Left lung (tissue), 14 donors: ENCODE data around the gene WIZ. TPM values are rescaled to one million over a fixed set of nuclear protein-coding genes. Genes with fewer than 3 reads are reported as not detected.

Experiments used
- ATAC-seq: fragments of 200-7000 bp; cut with Tn5 transposase; one replicate; pipeline ENCODE4 v1.9.1; 2020; ENCODE audit warnings: moderate library complexity
- DNase-seq, 4 donors: peaks; one replicate each; pipeline ENCODE4 v3.0.0-alpha.2; 2013 to 2020
- H3K27ac ChIP-seq, 2 donors: fragments of 200-600 bp; sonication (generic) in 1 of 2; one replicate each; pipeline versions ENCODE4 v1.5.0 to v1.8.0; 2020 to 2021
- H3K27me3 ChIP-seq, 2 donors: fragments of 200-600 bp; sonication (generic) in 1 of 2; one replicate each; pipeline versions ENCODE4 v1.5.0 to v1.8.0; 2020 to 2021
- H3K36me3 ChIP-seq, 2 donors: fragments of 200-600 bp; sonication (generic) in 1 of 2; one replicate each; pipeline versions ENCODE4 v1.5.0 to v1.8.0; 2020 to 2021
- H3K4me1 ChIP-seq, 2 donors: fragments of 200-600 bp; one replicate each; pipeline ENCODE4 v1.8.0; 2021
- H3K4me3 ChIP-seq, 2 donors: fragments of 200-600 bp; sonication (generic) in 1 of 2; one replicate each; pipeline versions ENCODE4 v1.5.0 to v1.8.0; 2020 to 2021; ENCODE audit warnings: mild to moderate bottlenecking in 1 of 2
- H3K9me3 ChIP-seq, 2 donors: fragments of 200-600 bp; sonication (generic) in 1 of 2; one replicate each; pipeline versions ENCODE4 v1.5.0 to v1.8.0; 2020 to 2021
- intact Hi-C, 2 donors: fragments of 100-400 bp; cut with DNase I; formaldehyde crosslinking; loops; one replicate each; pipeline versions ENCODE4 v1.11.2 to v1.14.2; 2022
- long read RNA-seq, 12 donors: library from polyadenylated mRNA in 2 of 12; unstranded in 2 of 12; transcript quantifications; one replicate each; pipeline ENCODE4 v2.0.0 and lab custom pipeline, GENCODE V29; 2019 to 2026
- polyA plus RNA-seq, 6 donors: library from polyadenylated mRNA; unstranded; fragments of 120-200 nt; gene quantifications; one replicate each; pipeline ENCODE4 v1.2.1, GENCODE V29; 2013; ENCODE audit not compliant: insufficient read length in 6 of 6
- total RNA-seq, 2 donors: library from RNA; stranded (reverse); fragmentation: NEBNext Ultra II Directional; extraction: Animal tissue kit (Norgen Biotek cat#: 25700); gene quantifications; one replicate each; pipeline ENCODE4 v1.2.1, GENCODE V29; 2021
- TF ChIP-seq, protein P1 (sequence below), 2 donors: fragments of 200-600 bp; sonication (generic) in 1 of 2; IDR thresholded peaks; one replicate each; pipeline versions ENCODE4 v1.5.0 to v1.8.0; 2021; ENCODE audit warnings: antibody characterized with exemption in 2 of 2
- donor health status: DM: no; HTN: yes; CAD: no.
- donor health status: DM: no; HTN: no; CAD: no.

The WIZ gene, protein sequence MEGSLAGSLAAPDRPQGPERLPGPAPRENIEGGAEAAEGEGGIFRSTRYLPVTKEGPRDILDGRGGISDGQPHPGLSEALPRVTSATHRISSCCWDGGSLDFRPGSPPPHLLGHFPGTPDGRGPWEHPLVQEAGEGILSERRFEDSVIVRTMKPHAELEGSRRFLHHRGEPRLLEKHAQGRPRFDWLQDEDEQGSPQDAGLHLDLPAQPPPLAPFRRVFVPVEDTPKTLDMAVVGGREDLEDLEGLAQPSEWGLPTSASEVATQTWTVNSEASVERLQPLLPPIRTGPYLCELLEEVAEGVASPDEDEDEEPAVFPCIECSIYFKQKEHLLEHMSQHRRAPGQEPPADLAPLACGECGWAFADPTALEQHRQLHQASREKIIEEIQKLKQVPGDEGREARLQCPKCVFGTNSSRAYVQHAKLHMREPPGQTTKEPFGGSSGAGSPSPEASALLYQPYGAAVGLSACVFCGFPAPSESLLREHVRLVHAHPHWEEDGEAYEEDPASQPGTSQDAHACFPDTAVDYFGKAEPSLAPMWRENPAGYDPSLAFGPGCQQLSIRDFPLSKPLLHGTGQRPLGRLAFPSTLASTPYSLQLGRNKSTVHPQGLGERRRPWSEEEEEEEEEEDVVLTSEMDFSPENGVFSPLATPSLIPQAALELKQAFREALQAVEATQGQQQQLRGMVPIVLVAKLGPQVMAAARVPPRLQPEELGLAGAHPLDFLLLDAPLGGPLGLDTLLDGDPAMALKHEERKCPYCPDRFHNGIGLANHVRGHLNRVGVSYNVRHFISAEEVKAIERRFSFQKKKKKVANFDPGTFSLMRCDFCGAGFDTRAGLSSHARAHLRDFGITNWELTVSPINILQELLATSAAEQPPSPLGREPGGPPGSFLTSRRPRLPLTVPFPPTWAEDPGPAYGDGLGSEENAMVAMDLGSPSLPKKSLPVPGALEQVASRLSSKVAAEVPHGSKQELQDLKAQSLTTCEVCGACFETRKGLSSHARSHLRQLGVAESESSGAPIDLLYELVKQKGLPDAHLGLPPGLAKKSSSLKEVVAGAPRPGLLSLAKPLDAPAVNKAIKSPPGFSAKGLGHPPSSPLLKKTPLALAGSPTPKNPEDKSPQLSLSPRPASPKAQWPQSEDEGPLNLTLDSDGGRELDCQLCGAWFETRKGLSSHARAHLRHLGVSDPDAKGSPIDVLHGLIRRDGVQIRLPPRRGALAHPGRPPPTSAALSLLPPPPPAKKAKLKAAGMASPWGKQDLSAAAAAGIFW (N-terminal part only)
- total RNA-seq (10 to 100 TPM; 31.0 to 36.2 TPM), polyA plus RNA-seq (10 to 100 TPM; 21.5 to 36.4 (median 27.5) TPM)
- long read RNA-seq, donor 1, partial matches to known transcripts = 18 of 20 reads
- long read RNA-seq, donor 1, other reads (novel, unspliced or antisense) = 0 of 20 reads
- long read RNA-seq, donor 2 = 0 reads
- long read RNA-seq, donor 3, full-length matches to known transcripts = 4 of 16 reads
- long read RNA-seq, donor 3, partial matches to known transcripts = 12 of 16 reads
- long read RNA-seq, donor 3, other reads (novel, unspliced or antisense) = 0 of 16 reads
- long read RNA-seq, donor 4, partial matches to known transcripts = 1 of 1 reads
- long read RNA-seq, donor 4, other reads (novel, unspliced or antisense) = 0 of 1 reads
- long read RNA-seq, donor 5, partial matches to known transcripts = 0 of 1 reads
- long read RNA-seq, donor 5, other reads (novel, unspliced or antisense) = 0 of 1 reads
- long read RNA-seq, donor 6, partial matches to known transcripts = 0 of 1 reads
- long read RNA-seq, donor 6, other reads (novel, unspliced or antisense) = 0 of 1 reads
- long read RNA-seq, donor 7, partial matches to known transcripts = 0 of 3 reads
- long read RNA-seq, donor 7, other reads (novel, unspliced or antisense) = 0 of 3 reads
- long read RNA-seq, donor 8, partial matches to known transcripts = 0 of 4 reads
- long read RNA-seq, donor 8, other reads (novel, unspliced or antisense) = 0 of 4 reads
- long read RNA-seq, donor 9 = 0 reads
- long read RNA-seq, donor 10 = 0 reads
- long read RNA-seq, donor 11 = 0 reads
- long read RNA-seq, donor 12, partial matches to known transcripts = 7 of 11 reads
- long read RNA-seq, donor 12, other reads (novel, unspliced or antisense) = 0 of 11 reads

DNA sequence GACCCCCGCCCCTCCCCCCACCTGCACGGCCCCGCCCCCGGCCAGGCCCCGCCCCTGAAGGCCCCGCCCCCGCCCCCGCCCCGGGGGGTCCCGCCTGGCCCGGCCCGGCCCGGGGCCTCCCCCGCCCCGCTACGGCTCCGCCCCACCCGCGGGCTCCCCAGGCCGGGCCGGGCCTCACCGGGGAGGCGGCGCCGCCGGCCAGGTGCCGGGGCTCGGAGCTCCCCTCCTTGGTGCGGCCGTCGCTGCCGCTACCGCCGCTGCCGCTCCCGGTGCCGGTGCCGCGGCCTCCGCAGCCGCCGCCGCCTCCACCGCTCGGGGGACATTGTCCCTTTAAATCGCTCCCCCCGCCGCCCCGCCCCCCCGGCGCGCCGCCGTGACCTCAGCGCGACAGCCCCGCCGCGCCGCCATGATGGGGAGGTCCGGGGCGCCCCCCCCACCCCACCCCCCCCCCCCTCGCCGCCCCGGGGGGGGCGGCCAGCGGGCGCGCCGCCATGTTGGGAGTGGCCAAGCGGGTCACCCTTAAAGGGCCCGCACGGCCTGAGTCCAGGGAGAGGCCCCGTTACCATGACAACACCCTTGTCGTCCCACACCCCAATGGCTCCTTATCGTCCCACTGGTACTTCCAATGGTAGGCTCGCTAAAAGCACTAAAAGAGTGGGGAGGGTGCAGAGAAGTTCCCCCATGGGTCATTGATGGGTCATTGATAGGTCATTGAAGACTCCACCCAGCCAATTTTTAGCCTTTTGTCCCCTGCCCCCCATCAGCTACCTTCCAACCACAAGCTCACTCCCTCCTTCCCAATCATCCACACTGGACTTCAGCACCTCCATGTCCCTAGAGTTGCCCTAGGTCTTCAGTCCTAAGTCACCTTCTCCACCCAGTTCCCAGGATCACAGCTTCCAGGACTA lies at the start of gene WIZ:
Gene WIZ (minus strand): TSS at position 337 of the 908 bp plus-strand sequence. CDS start 1,649 bp downstream, outside the sequence.
- H3K27me3 ChIP-seq = peaks cover 0 to 4% of the 10 kb centered on the region in 2 donors
- H3K27ac ChIP-seq = peak within 1 kb of the TSS in 1 of 2 donors; percentile 84
- no peaks in the 10 kb centered on the region for H3K9me3 ChIP-seq
- DNase-seq (peak; percentile 61 to 94 (median 77)), ATAC-seq (peak; percentile 36)
- TF ChIP-seq, protein P1, sequence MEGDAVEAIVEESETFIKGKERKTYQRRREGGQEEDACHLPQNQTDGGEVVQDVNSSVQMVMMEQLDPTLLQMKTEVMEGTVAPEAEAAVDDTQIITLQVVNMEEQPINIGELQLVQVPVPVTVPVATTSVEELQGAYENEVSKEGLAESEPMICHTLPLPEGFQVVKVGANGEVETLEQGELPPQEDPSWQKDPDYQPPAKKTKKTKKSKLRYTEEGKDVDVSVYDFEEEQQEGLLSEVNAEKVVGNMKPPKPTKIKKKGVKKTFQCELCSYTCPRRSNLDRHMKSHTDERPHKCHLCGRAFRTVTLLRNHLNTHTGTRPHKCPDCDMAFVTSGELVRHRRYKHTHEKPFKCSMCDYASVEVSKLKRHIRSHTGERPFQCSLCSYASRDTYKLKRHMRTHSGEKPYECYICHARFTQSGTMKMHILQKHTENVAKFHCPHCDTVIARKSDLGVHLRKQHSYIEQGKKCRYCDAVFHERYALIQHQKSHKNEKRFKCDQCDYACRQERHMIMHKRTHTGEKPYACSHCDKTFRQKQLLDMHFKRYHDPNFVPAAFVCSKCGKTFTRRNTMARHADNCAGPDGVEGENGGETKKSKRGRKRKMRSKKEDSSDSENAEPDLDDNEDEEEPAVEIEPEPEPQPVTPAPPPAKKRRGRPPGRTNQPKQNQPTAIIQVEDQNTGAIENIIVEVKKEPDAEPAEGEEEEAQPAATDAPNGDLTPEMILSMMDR (IDR thresholded peaks at IDR 0.05) = no peak
- peaks cover 0 to 25% of the 10 kb centered on the region in 2 donors for H3K36me3 ChIP-seq
- peaks cover 6% of the 10 kb centered on the region in 2 donors for H3K4me1 ChIP-seq
- peak within 1 kb of the TSS; percentile 54 to 60 for H3K4me3 ChIP-seq
- intact Hi-C loops = no loop called here

DNA sequence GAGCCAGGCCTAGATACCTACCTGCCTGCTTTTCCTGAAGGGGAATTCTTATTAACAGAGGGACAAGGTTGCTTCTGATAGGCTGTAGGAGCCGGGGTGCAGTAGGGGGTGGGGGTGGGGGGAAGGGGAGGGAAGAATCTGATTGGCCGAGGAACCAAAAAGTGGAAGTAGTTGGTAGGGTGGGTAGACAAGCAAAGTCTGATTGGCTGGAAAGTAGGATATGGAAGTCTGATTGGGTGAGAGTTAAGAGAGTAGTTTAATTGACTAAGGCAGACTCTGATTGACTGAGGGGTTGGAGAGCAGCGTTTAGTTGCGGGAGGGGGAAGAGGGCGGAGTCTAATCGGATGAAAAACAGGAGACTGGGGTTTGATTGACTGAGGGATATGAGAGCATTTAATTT lies 49.2 kb upstream of the WIZ start:
- no peaks in the 10 kb centered on the region for H3K9me3 ChIP-seq
- no peak for DNase-seq
- TF ChIP-seq, protein P1 (IDR thresholded peaks at IDR 0.05) = no peak
- H3K4me1 ChIP-seq = no peaks in the 10 kb centered on the region
- intact Hi-C loops = no loop called here
- H3K36me3 ChIP-seq = no peaks in the 10 kb centered on the region
- no peak for ATAC-seq
- H3K4me3 ChIP-seq = no peak overlapping the region
- peaks cover 0 to 36% of the 10 kb centered on the region in 2 donors for H3K27me3 ChIP-seq
- no peak overlapping the region for H3K27ac ChIP-seq

DNA sequence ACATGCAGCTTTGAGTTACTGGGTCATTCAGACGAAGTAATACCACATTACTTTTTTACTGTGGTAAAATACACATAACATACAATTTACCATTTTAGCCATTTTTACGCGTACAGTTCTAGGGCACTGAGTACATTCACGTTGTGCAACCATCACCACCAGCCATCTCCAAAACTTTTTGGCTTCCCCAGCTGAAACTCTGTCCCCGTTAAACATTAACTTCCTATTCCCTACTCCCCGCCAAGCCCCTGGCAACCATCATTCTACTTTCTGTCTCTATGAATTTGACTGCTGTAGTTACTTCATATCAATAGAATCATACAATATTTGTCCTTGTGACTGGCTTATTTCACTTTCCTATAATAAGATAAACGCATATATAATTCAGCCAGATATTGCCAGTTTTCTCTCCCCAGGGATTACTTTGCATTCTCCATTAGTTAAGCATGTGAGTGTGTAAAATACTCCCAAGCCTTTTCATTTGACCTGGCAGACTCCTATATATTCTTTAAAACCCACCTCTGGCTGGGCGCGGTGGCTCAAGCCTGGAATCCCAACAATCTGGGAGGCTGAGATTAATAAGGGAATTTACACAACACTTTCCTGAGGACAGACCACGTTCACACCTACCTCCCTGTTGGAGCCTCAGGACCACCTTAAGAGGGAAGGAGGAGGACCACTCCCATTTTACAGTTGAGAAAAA lies 48.6 kb upstream of the WIZ start:
- TF ChIP-seq, protein P1 (IDR thresholded peaks at IDR 0.05) = no peak
- H3K4me3 ChIP-seq = no peak overlapping the region
- no peaks in the 10 kb centered on the region for H3K4me1 ChIP-seq
- peaks cover 0 to 30% of the 10 kb centered on the region in 2 donors for H3K27me3 ChIP-seq
- ATAC-seq = no peak
- no peak for DNase-seq
- intact Hi-C loops = no loop called here
- no peaks in the 10 kb centered on the region for H3K9me3 ChIP-seq
- no peak overlapping the region for H3K27ac ChIP-seq
- H3K36me3 ChIP-seq = no peaks in the 10 kb centered on the region
